ENCODE measurements around the gene TRPV2.
"Not testable (repeated sequence)": the region's sequence is repeated elsewhere in the genome, so short reads cannot be mapped to it uniquely, and the experiment has no call there.

TRPV2 gene

GRCh38 chr17:16380640-16381495, 34.5 kb upstream of the TRPV2 start, which contains the start of gene UBB:
Gene UBB, plus strand, starts transcription at chr17:16381091. Its CDS starts 817 bp downstream, at chr17:16381908.
- H3K27ac ChIP-seq: peak within 1 kb of the TSS; percentile 85
- TF ChIP-seq, protein P1, sequence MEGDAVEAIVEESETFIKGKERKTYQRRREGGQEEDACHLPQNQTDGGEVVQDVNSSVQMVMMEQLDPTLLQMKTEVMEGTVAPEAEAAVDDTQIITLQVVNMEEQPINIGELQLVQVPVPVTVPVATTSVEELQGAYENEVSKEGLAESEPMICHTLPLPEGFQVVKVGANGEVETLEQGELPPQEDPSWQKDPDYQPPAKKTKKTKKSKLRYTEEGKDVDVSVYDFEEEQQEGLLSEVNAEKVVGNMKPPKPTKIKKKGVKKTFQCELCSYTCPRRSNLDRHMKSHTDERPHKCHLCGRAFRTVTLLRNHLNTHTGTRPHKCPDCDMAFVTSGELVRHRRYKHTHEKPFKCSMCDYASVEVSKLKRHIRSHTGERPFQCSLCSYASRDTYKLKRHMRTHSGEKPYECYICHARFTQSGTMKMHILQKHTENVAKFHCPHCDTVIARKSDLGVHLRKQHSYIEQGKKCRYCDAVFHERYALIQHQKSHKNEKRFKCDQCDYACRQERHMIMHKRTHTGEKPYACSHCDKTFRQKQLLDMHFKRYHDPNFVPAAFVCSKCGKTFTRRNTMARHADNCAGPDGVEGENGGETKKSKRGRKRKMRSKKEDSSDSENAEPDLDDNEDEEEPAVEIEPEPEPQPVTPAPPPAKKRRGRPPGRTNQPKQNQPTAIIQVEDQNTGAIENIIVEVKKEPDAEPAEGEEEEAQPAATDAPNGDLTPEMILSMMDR (conservative IDR thresholded peaks at IDR 0.05): no peak
- TF ChIP-seq ZFX (IDR thresholded peaks at IDR 0.05): peak; percentile 59

DNA sequence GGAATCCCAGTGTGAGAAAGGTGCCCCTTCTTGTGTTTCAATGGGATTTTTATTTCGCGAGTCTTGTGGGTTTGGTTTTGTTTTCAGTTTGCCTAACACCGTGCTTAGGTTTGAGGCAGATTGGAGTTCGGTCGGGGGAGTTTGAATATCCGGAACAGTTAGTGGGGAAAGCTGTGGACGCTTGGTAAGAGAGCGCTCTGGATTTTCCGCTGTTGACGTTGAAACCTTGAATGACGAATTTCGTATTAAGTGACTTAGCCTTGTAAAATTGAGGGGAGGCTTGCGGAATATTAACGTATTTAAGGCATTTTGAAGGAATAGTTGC, 33.9 kb upstream of the TRPV2 start:
- peak overlapping the region; percentile 85 for H3K27ac ChIP-seq

DNA sequence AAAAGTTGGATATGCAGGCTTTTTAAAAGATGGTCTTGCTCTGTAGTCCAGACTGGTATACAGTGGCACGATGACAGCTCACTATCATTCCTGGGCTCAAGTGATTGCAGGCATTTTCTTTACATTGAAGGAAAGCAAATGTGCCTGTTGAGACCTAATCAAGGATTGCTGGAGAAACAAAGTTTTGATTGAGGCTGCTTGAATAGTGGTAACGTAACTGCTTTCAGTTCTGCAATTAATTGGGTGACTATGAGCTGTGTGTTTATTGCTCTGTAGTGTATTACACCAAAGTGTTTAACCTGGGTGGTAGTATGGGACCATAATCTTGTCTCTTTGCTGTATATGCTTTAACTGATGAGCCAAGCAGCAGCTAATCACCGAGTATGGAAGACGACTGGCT, 32.2 kb upstream of the TRPV2 start:
- no peak overlapping the region for H3K27ac ChIP-seq
- TF ChIP-seq, protein P1 (conservative IDR thresholded peaks at IDR 0.05): no peak
- TF ChIP-seq ZFX (IDR thresholded peaks at IDR 0.05): no peak

More for the DNA sequence above, 33.9 kb upstream of the TRPV2 start:
- TF ChIP-seq ZFX (IDR thresholded peaks at IDR 0.05): no peak; the same call in 1 of the 2 replicates
- TF ChIP-seq, protein P1 (conservative IDR thresholded peaks at IDR 0.05): no peak

GRCh38 chr17:16383772-16384287, 31.5 kb upstream of the TRPV2 start:
- TF ChIP-seq, protein P1 (conservative IDR thresholded peaks at IDR 0.05): no peak
- TF ChIP-seq ZFX (IDR thresholded peaks at IDR 0.05): no peak
- no peak overlapping the region for H3K27ac ChIP-seq

DNA sequence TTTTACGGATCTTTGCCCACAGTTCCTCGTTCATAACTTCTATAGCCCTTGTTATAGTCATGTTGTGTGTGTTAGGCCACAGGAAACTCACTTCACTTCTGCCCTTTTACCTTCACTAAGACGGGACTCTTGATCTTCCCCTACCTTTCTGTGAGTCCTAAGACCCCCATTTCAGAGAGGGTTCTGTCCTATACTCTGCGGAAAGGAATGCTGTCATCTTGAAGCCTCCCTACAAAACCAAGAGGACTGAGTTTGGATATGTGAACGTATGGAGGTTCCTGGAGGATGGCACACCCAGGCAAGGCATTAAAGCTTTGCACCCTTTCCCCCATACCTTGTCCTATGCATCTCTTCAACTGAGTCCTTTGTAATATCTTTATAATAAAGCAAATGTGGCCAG, 30.8 kb upstream of the TRPV2 start:
- TF ChIP-seq, protein P1 (conservative IDR thresholded peaks at IDR 0.05): no peak
- no peak for TF ChIP-seq ZFX (IDR thresholded peaks at IDR 0.05)
- H3K27ac ChIP-seq: no peak overlapping the region

DNA sequence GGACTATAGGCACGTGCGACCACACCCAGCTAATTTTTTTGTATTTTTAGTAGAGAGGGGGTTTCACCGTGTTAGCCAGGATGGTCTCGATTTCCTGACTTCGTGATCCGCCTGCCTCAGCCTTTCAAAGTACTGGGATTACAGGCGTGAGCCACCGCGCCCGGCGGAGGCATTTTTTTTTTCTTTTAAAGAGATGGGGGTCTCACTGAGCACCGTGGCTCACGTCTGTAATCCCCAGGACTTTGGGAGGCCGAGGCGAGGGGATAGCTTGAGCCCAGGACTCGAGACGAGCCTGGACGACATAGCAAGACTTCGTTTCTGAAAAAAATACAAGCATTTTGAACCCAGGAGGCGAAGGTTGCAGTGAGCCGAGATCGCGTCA, 29.3 kb upstream of the TRPV2 start:
- peak overlapping the region; percentile 27 for H3K27ac ChIP-seq

DNA sequence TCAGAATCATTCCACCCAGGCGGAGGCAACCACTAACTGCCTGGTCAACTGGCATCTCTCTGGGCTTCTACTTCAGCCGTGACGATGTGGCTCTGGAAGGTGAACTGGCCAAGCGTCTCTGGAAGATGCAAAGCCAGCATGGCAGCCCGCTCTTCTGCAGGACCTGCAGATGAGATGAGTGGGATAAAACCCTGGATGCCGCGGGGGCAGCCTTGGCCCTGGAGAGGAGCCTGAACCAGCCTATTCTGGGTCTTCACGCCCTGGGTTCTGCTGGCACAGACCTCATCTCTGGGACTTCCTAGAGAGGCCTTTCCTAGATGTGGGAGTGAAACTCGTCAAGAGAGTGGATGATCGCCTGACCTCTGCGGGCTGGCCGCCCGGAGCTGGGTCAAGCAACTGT, 23.9 kb upstream of the TRPV2 start:
- no peak overlapping the region for H3K27ac ChIP-seq
- no peak for TF ChIP-seq ZFX (IDR thresholded peaks at IDR 0.05)
- TF ChIP-seq, protein P1 (conservative IDR thresholded peaks at IDR 0.05): no peak

- H3K27ac ChIP-seq: not testable (repeated sequence)
Observed at GRCh38 chr17:16392491-16392890, 22.9 kb upstream of the TRPV2 start.

- not testable (repeated sequence) for H3K27ac ChIP-seq
Observed at GRCh38 chr17:16395887-16396286, 19.5 kb upstream of the TRPV2 start.

DNA sequence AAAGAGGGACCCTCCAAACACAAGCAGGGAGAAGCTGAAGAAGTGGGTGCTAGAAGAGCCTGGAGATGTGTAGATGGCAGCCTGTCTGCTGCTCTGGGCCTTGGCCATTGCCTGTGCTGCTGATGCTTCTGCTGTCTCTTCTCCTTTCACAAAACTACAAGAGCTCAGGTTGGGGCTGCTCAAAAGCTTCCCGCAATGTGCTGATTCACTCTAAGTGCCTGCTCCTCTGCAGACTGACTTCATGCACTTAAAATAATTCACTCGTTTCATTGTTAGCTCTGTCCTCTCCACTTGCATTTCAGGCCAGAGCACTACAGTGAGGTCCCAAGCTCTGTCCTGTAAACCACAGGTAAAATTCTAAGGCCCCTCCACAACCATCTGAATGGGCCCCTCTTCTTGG, 18.7 kb upstream of the TRPV2 start:
- H3K27ac ChIP-seq: not testable (repeated sequence)

All from C4-2B (cell line).